Right lobe of liver (tissue), 6 donors: ENCODE measurements around the gene SEPTIN1. TPM values are rescaled to one million over a fixed set of nuclear protein-coding genes. Genes with fewer than 3 reads are reported as not detected.
"Not testable (repeated sequence)": the region's sequence is repeated elsewhere in the genome, so short reads cannot be mapped to it uniquely, and the experiment has no call there.

Experiments used
- ATAC-seq, 4 donors: fragments of 200-7000 bp; cut with Tn5 transposase; one replicate each; pipeline ENCODE4 v1.9.1; 2020; ENCODE audit warnings: mild to moderate bottlenecking in 4 of 4, moderate library complexity in 4 of 4
- DNase-seq, 3 donors: peaks; one replicate each; pipeline ENCODE4 v3.0.0-alpha.2; 2020
- H3K27ac ChIP-seq, 3 donors: fragments of 200-600 bp; one replicate each; pipeline ENCODE4 v1.8.0; 2022
- H3K27me3 ChIP-seq, 2 donors: fragments of 200-600 bp; one replicate each; pipeline ENCODE4 v1.8.0; 2022
- H3K36me3 ChIP-seq, 4 donors: fragments of 200-600 bp; sonication (generic) in 1 of 4; one replicate each; pipeline versions ENCODE4 v1.5.1 to v1.8.0; 2017 to 2022; ENCODE audit warnings: control low read depth in 1 of 4
- H3K4me1 ChIP-seq, 4 donors: fragments of 200-600 bp; sonication (generic) in 1 of 4; one replicate each; pipeline versions ENCODE4 v1.5.1 to v1.8.0; 2017 to 2022; ENCODE audit warnings: control low read depth in 1 of 4
- H3K4me3 ChIP-seq, 3 donors: fragments of 200-600 bp; one replicate each; pipeline ENCODE4 v1.8.0; 2022
- H3K9me3 ChIP-seq, 4 donors: fragments of 200-600 bp; sonication (generic) in 1 of 4; one replicate each; pipeline versions ENCODE4 v1.5.1 to v1.8.0; 2017 to 2022; ENCODE audit warnings: control low read depth in 1 of 4
- CTCF ChIP-seq, 4 donors: fragments of 200-600 bp in 3 of 4; fragments of 450-650 bp in 1 of 4; IDR thresholded peaks; one replicate each; pipeline versions ENCODE4 v1.5.1 to v1.8.0; 2016 to 2022; ENCODE audit warnings: antibody characterized with exemption in 4 of 4, mild to moderate bottlenecking in 2 of 4
- POLR2A ChIP-seq: fragments of 450-650 bp; IDR thresholded peaks from one replicate; pipeline ENCODE4 v1.6.1; 2017; ENCODE audit warnings: antibody characterized with exemption, mild to moderate bottlenecking
- WGBS: methylation state at CpG from one replicate; pipeline ENCODE4 v1.1.6; 2018; ENCODE audit warnings: low coverage, low lambda C conversion rate; ENCODE audit not compliant: insufficient coverage; ENCODE audit errors: missing lambda C conversion rate; 5-methylcytosine and 5-hydroxymethylcytosine counted together
- intact Hi-C, 2 donors: fragments of 100-400 bp; cut with DNase I; formaldehyde crosslinking; loops; one replicate each; pipeline versions ENCODE4 v1.11.2 to v1.14.1; 2022
- total RNA-seq, 6 experiments: library from RNA; depleted of rRNA in 2 of 6; stranded (reverse); fragments of >200 nt in 2 of 6; fragmentation: NEBNext Ultra II Directional in 3 of 6; extraction: Animal tissue kit (Norgen Biotek cat#: 25700) in 3 of 6; gene quantifications; one replicate each; pipeline versions ENCODE4 v1.1.0 to v1.2.4, GENCODE V29; 2016 to 2023
- donor health status: DM: no; HTN: yes; CAD: no.
- donor health status: DM: no; HTN: no; CAD: no.
- donor health status: DM: no; HTN: no; CAD: no.
- donor health status: DM: no; HTN: yes; CAD: no.
- donor health status: DM: no; HTN: yes; CAD: no.

Gene SEPTIN1
- total RNA-seq, 6 experiments from 2014 or later, result 0.12 to 1.7 (median 0.93) TPM

GRCh38 chr16:30397056-30397455 lies 14.7 kb upstream of the SEPTIN1 start:
- ATAC-seq (no peak), DNase-seq (no peak)
- Histone ChIP-seq H3K27me3 (no peaks in the 10 kb centered on the region), H3K4me1 (peaks cover 0 to 33% (median 6%) of the 10 kb centered on the region in 4 donors), H3K36me3 (peaks cover 0 to 4% (median 0%) of the 10 kb centered on the region in 4 donors), H3K4me3 (no peak overlapping the region), H3K9me3 (no peaks in the 10 kb centered on the region), H3K27ac (no peak overlapping the region)
- TF ChIP-seq CTCF (IDR thresholded peaks at IDR 0.05) (no peak), POLR2A (no peak)
- WGBS, result 83% methylated on average over 2 of the region's 4 CpGs
- intact Hi-C loops, result no loop called here

GRCh38 chr16:30396627-30397026 lies 14.3 kb upstream of the SEPTIN1 start:
- WGBS, result 59% methylated on average over 4 of the region's 4 CpGs
- H3K9me3 ChIP-seq, H3K4me3 ChIP-seq, ATAC-seq, DNase-seq, H3K27me3 ChIP-seq, H3K36me3 ChIP-seq, intact Hi-C loops: not testable (repeated sequence)
- peaks cover 0 to 29% (median 4%) of the 10 kb centered on the region in 4 donors for H3K4me1 ChIP-seq
- peak overlapping the region in 1 of 3 donors; percentile 59 for H3K27ac ChIP-seq

- intact Hi-C loops, result no loop called here
- H3K27me3 ChIP-seq, result no peaks in the 10 kb centered on the region
- peak overlapping the region; percentile 80 to 96 (median 82) for H3K4me3 ChIP-seq
- no peaks in the 10 kb centered on the region for H3K9me3 ChIP-seq
- H3K4me1 ChIP-seq, result peaks cover 0 to 23% (median under 1%) of the 10 kb centered on the region in 4 donors
- H3K27ac ChIP-seq, result peak overlapping the region in 2 of 3 donors; percentile 59 to 67
- TF ChIP-seq CTCF (IDR thresholded peaks at IDR 0.05), result no peak
- TF ChIP-seq POLR2A, result no peak
- WGBS, result 12% methylated on average over 8 of the region's 13 CpGs
- ATAC-seq, result no peak
- DNase-seq, result no peak
- H3K36me3 ChIP-seq, result peaks cover 0 to 4% (median 0%) of the 10 kb centered on the region in 4 donors
Observed at GRCh38 chr16:30395992-30396585, 13.7 kb upstream of the SEPTIN1 start.

GRCh38 chr16:30395155-30395991 lies 13.0 kb upstream of the SEPTIN1 start, which contains the start of gene ZNF48:
TSS of gene ZNF48 (plus strand) at chr16:30395420. CDS start at chr16:30395795, 375 bp downstream.
- intact Hi-C loops, result no loop called here
- no peaks in the 10 kb centered on the region for H3K9me3 ChIP-seq
- peak in 3 of 4 donors; percentile 15 to 73 (median 70) for TF ChIP-seq CTCF (IDR thresholded peaks at IDR 0.05)
- peak; percentile 55 for TF ChIP-seq POLR2A
- H3K27me3 ChIP-seq, result no peaks in the 10 kb centered on the region
- peak within 1 kb of the TSS; percentile 44 to 67 (median 59) for H3K27ac ChIP-seq
- WGBS, result under 1% methylated on average over 31 of the region's 103 CpGs
- peaks cover 0 to 20% (median 0%) of the 10 kb centered on the region in 4 donors for H3K4me1 ChIP-seq
- H3K4me3 ChIP-seq, result peak within 1 kb of the TSS; percentile 80 to 96 (median 82)
- DNase-seq (peak; percentile 90 to 92 (median 92)), ATAC-seq (peak; percentile 87 to 96 (median 93))
- peaks cover 0 to 4% (median 0%) of the 10 kb centered on the region in 4 donors for H3K36me3 ChIP-seq
